ENCODE results near the gene FBXL16.

The FBXL16 gene

GRCh38 chr16:659618-660017 lies 46.0 kb downstream of the FBXL16 start:
- Histone ChIP-seq H3F3A (ENCODE audit: control insufficient read depth, insufficient read depth) (no peaks in the 10 kb centered on the region), H3K4me1 (ENCODE audit: control insufficient read depth, low read length) (peaks cover 12% of the 10 kb centered on the region)

GRCh38 chr16:658679-659571 lies 46.7 kb downstream of the FBXL16 start:
- Histone ChIP-seq H3K27ac (ENCODE audit: low read depth, low read length) (no peak overlapping the region), H3K9me2 (replicated peaks; ENCODE audit: control insufficient read depth, low read length) (no peaks in the 10 kb centered on the region), H3K4me3 (ENCODE audit: low read length) (no peak overlapping the region), H3K27me3 (ENCODE audit: control insufficient read depth, low read length) (no peaks in the 10 kb centered on the region), H3K79me2 (ENCODE audit: control insufficient read depth, low read length) (no peaks in the 10 kb centered on the region), H3K9me3 (ENCODE audit: control insufficient read depth, insufficient read depth, low read length) (no peaks in the 10 kb centered on the region), H3K4me1 (ENCODE audit: control insufficient read depth, low read length) (peaks cover 12% of the 10 kb centered on the region), H3K36me3 (ENCODE audit: control insufficient read depth, low read length) (peaks cover 74% of the 10 kb centered on the region), H4K20me1 (ENCODE audit: control insufficient read depth, insufficient read depth, low read depth, low read length) (no peaks in the 10 kb centered on the region), H3F3A (ENCODE audit: control insufficient read depth, insufficient read depth) (no peaks in the 10 kb centered on the region), H3K4me2 (ENCODE audit: low read length) (no peak overlapping the region)
- TF ChIP-seq, protein P1, sequence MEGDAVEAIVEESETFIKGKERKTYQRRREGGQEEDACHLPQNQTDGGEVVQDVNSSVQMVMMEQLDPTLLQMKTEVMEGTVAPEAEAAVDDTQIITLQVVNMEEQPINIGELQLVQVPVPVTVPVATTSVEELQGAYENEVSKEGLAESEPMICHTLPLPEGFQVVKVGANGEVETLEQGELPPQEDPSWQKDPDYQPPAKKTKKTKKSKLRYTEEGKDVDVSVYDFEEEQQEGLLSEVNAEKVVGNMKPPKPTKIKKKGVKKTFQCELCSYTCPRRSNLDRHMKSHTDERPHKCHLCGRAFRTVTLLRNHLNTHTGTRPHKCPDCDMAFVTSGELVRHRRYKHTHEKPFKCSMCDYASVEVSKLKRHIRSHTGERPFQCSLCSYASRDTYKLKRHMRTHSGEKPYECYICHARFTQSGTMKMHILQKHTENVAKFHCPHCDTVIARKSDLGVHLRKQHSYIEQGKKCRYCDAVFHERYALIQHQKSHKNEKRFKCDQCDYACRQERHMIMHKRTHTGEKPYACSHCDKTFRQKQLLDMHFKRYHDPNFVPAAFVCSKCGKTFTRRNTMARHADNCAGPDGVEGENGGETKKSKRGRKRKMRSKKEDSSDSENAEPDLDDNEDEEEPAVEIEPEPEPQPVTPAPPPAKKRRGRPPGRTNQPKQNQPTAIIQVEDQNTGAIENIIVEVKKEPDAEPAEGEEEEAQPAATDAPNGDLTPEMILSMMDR (IDR thresholded peaks at IDR 0.05; ENCODE audit: low read depth, low read length, poor library complexity, severe bottlenecking): peak; percentile 34
- TF ChIP-seq EZH2phosphoT487 (IDR thresholded peaks at IDR 0.05; ENCODE audit: borderline replicate concordance, low read length): no peak

More at GRCh38 chr16:659618-660017, 46.0 kb downstream of the FBXL16 start:
- Histone ChIP-seq H3K79me2 (ENCODE audit: control insufficient read depth, low read length) (no peaks in the 10 kb centered on the region), H3K9me3 (ENCODE audit: control insufficient read depth, insufficient read depth, low read length) (no peaks in the 10 kb centered on the region), H3K27me3 (ENCODE audit: control insufficient read depth, low read length) (no peaks in the 10 kb centered on the region), H3K4me2 (ENCODE audit: low read length) (no peak overlapping the region), H3K9me2 (replicated peaks; ENCODE audit: control insufficient read depth, low read length) (no peaks in the 10 kb centered on the region), H3K4me3 (ENCODE audit: low read length) (no peak overlapping the region), H4K20me1 (ENCODE audit: control insufficient read depth, insufficient read depth, low read depth, low read length) (no peaks in the 10 kb centered on the region), H3K36me3 (ENCODE audit: control insufficient read depth, low read length) (peaks cover 72% of the 10 kb centered on the region), H3K27ac (ENCODE audit: low read depth, low read length) (no peak overlapping the region)
- TF ChIP-seq, protein P1 (IDR thresholded peaks at IDR 0.05; ENCODE audit: low read depth, low read length, poor library complexity, severe bottlenecking): no peak
- TF ChIP-seq EZH2phosphoT487 (IDR thresholded peaks at IDR 0.05; ENCODE audit: borderline replicate concordance, low read length): no peak

- Histone ChIP-seq H3K9me3 (ENCODE audit: control insufficient read depth, insufficient read depth, low read length) (no peaks in the 10 kb centered on the region), H3K9me2 (replicated peaks; ENCODE audit: control insufficient read depth, low read length) (no peaks in the 10 kb centered on the region), H4K20me1 (ENCODE audit: control insufficient read depth, insufficient read depth, low read depth, low read length) (no peaks in the 10 kb centered on the region), H3K27me3 (ENCODE audit: control insufficient read depth, low read length) (no peaks in the 10 kb centered on the region), H3K27ac (ENCODE audit: low read depth, low read length) (no peak overlapping the region), H3F3A (ENCODE audit: control insufficient read depth, insufficient read depth) (no peaks in the 10 kb centered on the region), H3K4me3 (ENCODE audit: low read length) (no peak overlapping the region), H3K36me3 (ENCODE audit: control insufficient read depth, low read length) (peaks cover 73% of the 10 kb centered on the region), H3K4me1 (ENCODE audit: control insufficient read depth, low read length) (peaks cover 12% of the 10 kb centered on the region), H3K4me2 (ENCODE audit: low read length) (no peak overlapping the region), H3K79me2 (ENCODE audit: control insufficient read depth, low read length) (no peaks in the 10 kb centered on the region)
- TF ChIP-seq, protein P1 (IDR thresholded peaks at IDR 0.05; ENCODE audit: low read depth, low read length, poor library complexity, severe bottlenecking): no peak
- TF ChIP-seq EZH2phosphoT487 (IDR thresholded peaks at IDR 0.05; ENCODE audit: borderline replicate concordance, low read length): no peak
Observed at GRCh38 chr16:657487-657886, 48.1 kb downstream of the FBXL16 start.
